ENCODE results near the gene STMN3.

DNA sequence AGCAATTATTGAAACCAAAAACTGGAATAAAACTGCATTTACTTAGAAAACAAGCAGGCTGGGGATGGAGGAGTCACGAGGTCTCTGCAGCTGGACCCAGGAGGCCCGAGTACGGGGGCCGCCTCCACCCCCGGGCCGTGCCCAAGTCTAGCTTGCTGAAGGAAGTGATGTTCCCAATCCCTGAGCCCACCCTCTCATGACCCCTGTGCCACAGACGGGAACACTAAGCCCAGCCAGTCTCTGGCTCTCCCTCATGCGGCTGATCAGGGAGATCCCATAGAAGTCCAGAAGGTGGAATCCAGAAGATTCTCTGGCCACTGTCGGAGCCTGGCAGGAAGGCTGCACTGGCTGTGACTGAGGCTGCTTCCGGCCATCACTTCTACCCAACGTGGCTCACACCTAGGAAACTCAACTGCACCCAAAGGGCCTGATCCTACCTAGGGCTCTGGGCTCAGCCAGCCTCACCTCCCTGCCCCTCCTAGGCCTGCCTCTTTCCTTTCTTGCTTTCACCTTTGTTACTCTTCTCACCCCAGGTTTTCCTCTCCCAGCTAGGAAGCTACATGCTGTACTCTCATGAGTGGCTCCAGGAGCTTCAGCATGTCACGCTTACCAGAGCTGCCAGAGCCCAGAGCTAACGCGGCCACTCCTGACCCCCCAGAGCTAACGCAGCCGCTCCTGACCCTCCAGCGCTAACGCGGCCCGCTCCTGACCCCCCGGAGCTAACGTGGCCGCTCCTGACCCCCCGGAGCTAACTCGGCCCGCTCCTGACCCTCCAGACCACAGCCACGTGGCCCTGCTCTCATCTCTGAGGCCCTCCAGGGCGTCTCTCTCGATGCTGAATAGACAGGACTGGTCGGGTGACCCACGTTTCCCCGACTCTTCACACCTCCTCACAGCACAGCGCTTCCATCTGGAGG, 54.5 kb downstream of the STMN3 start:
- TF ChIP-seq CTCF (IDR thresholded peaks at IDR 0.05) = no peak
- no peak for TF ChIP-seq POLR2A (IDR thresholded peaks at IDR 0.05)

Data from lower leg skin (tissue), 3 donors.